Neural cell (in vitro differentiated cells): Measurements from ENCODE around the gene ACOX1. TPM values are rescaled to one million over a fixed set of nuclear protein-coding genes. Genes with fewer than 3 reads are reported as not detected.

Source experiments
- H2AFZ ChIP-seq: fragments of 200-600, 300-800 bp; sonication (generic), shearing (Covaris generic); 2 replicates; pipeline ENCODE4 v1.6.0; 2014; ENCODE audit warnings: low read depth, mild to moderate bottlenecking, antibody characterized with exemption, low read length, moderate library complexity
- H3F3A ChIP-seq: fragments of 200-600 bp; shearing (Covaris generic); 2 replicates; pipeline ENCODE4 v1.6.1; 2016; ENCODE audit warnings: mild to moderate bottlenecking, moderate library complexity, mixed read lengths, antibody characterized with exemption, low read length; ENCODE audit not compliant: insufficient read depth, poor library complexity, severe bottlenecking
- H3K27ac ChIP-seq: fragments of 200-600, 300-800 bp; sonication (generic), shearing (Covaris generic); 2 replicates; pipeline ENCODE4 v1.5.1; 2014; ENCODE audit warnings: mild to moderate bottlenecking, low read length, moderate library complexity
- H3K27me3 ChIP-seq: fragments of 300-800, 200-600 bp; sonication (generic), shearing (Covaris generic); 2 replicates; pipeline ENCODE4 v1.6.0; 2014; ENCODE audit warnings: mild to moderate bottlenecking, low read depth, low read length, moderate library complexity; ENCODE audit not compliant: insufficient read depth
- H3K36me3 ChIP-seq: fragments of 300-800, 200-600 bp; sonication (generic), shearing (Covaris generic); 2 replicates; pipeline ENCODE4 v1.5.1; 2014; ENCODE audit warnings: mild to moderate bottlenecking, antibody characterized with exemption, low read length, moderate library complexity; ENCODE audit not compliant: insufficient read depth
- H3K4me2 ChIP-seq: fragments of 300-800, 200-600 bp; sonication (generic), shearing (Covaris generic); 2 replicates; pipeline ENCODE4 v1.6.0; 2014; ENCODE audit warnings: mild to moderate bottlenecking, low read length
- H3K4me3 ChIP-seq: fragments of 300-800, 200-600 bp; sonication (generic), shearing (Covaris generic); 2 replicates; pipeline ENCODE4 v1.5.1; 2014; ENCODE audit warnings: mild to moderate bottlenecking, low read length, moderate library complexity
- H3K79me2 ChIP-seq: fragments of 200-600 bp; shearing (Covaris generic); replicated peaks from 2 replicates; pipeline ENCODE4 v1.6.0; 2014; ENCODE audit warnings: mild to moderate bottlenecking, low read length, moderate library complexity; ENCODE audit not compliant: insufficient read depth
- H3K9ac ChIP-seq: fragments of 300-800, 200-600 bp; sonication (generic), shearing (Covaris generic); 2 replicates; pipeline ENCODE4 v1.6.1; 2016; ENCODE audit warnings: mild to moderate bottlenecking, low read length, mixed read lengths
- H3K9me2 ChIP-seq: fragments of 200-600 bp; shearing (Covaris generic); 2 replicates; pipeline ENCODE4 v1.6.1; 2016; ENCODE audit warnings: mild to moderate bottlenecking, low read length, mixed read lengths; ENCODE audit not compliant: insufficient read depth
- H3K9me3 ChIP-seq: fragments of 200-600, 300-800 bp; sonication (generic), shearing (Covaris generic); 2 replicates; pipeline ENCODE4 v1.6.1; 2016; ENCODE audit warnings: mild to moderate bottlenecking, mixed run types, low read length, moderate library complexity, mixed read lengths
- H4K20me1 ChIP-seq: fragments of 200-600 bp; shearing (Covaris generic); 2 replicates; pipeline ENCODE4 v1.6.1; 2016; ENCODE audit warnings: mild to moderate bottlenecking, mixed run types; ENCODE audit not compliant: insufficient read depth
- CTCF ChIP-seq: fragments of 450-650 bp; IDR thresholded peaks from 2 replicates; pipeline ENCODE4 v1.5.1; 2014; ENCODE audit warnings: antibody characterized with exemption, mild to moderate bottlenecking, moderate library complexity; ENCODE audit not compliant: poor library complexity, severe bottlenecking
- EP300 ChIP-seq: fragments of 450-650 bp; conservative IDR thresholded peaks from 2 replicates; pipeline ENCODE4 v1.6.1; 2014; ENCODE audit warnings: antibody characterized with exemption, mild to moderate bottlenecking, moderate library complexity; ENCODE audit not compliant: poor library complexity, severe bottlenecking
- EZH2 ChIP-seq: fragments of 200-600, 300-800 bp; shearing (Covaris generic), sonication (generic); IDR thresholded peaks from 2 replicates; pipeline ENCODE4 v1.6.1; 2014; ENCODE audit warnings: antibody characterized with exemption, low read length, borderline replicate concordance, mild to moderate bottlenecking; ENCODE audit not compliant: insufficient read depth, poor library complexity, severe bottlenecking
- MXI1 ChIP-seq: fragments of 450-650 bp; conservative IDR thresholded peaks from 2 replicates; pipeline ENCODE4 v1.6.1; 2014; ENCODE audit warnings: antibody characterized with exemption, mild to moderate bottlenecking; ENCODE audit not compliant: poor library complexity, severe bottlenecking
- POLR2AphosphoS5 ChIP-seq: IDR thresholded peaks from 2 replicates; pipeline ENCODE4 v1.6.1; 2012
- RAD21 ChIP-seq: fragments of 450-650 bp; conservative IDR thresholded peaks from 2 replicates; pipeline ENCODE4 v1.6.1; 2014; ENCODE audit warnings: antibody characterized with exemption, mild to moderate bottlenecking, moderate library complexity
- REST ChIP-seq: IDR thresholded peaks from 2 replicates; pipeline ENCODE4 v1.6.1; 2012; ENCODE audit warnings: borderline replicate concordance
- SMC3 ChIP-seq: fragments of 450-650 bp; conservative IDR thresholded peaks from 2 replicates; pipeline ENCODE4 v1.6.1; 2014; ENCODE audit warnings: antibody characterized with exemption, mild to moderate bottlenecking, moderate library complexity; ENCODE audit not compliant: poor library complexity
- TAF1 ChIP-seq: IDR thresholded peaks from 2 replicates; pipeline ENCODE4 v1.6.1; 2012; ENCODE audit warnings: low read depth
- polyA plus RNA-seq: library from polyadenylated mRNA; depleted of rRNA; stranded (reverse); fragments of >200 nt; gene quantifications from 2 replicates; pipeline ENCODE4 v1.2.3, GENCODE V29; 2014

The ACOX1 gene
- polyA plus RNA-seq, 1 donor from 2014 or later = 31.2 TPM

GRCh38 chr17:75950855-75951554 is 28.0 kb downstream of the ACOX1 start:
- Histone ChIP-seq H3K4me2 (no peak overlapping the region), H4K20me1 (no peaks in the 10 kb centered on the region), H3K27me3 (no peaks in the 10 kb centered on the region), H3K36me3 (peaks cover 19% of the 10 kb centered on the region), H3K9ac (no peak overlapping the region), H3K27ac (no peak overlapping the region), H3K79me2 (no peaks in the 10 kb centered on the region), H3K9me2 (no peaks in the 10 kb centered on the region), H3K9me3 (no peaks in the 10 kb centered on the region), H3K4me3 (no peak overlapping the region), H3F3A (no peaks in the 10 kb centered on the region), H2AFZ (no peak overlapping the region)
- TF ChIP-seq EZH2 = no peak
- TF ChIP-seq RAD21 = no peak
- TF ChIP-seq TAF1 = no peak
- no peak for TF ChIP-seq EP300
- TF ChIP-seq POLR2AphosphoS5 = no peak
- TF ChIP-seq REST = no peak
- TF ChIP-seq SMC3 = no peak
- no peak for TF ChIP-seq CTCF
- no peak for TF ChIP-seq MXI1

- H3K27ac ChIP-seq = no peak overlapping the region
- TF ChIP-seq EP300 (no peak), MXI1 (no peak), REST (no peak), CTCF (no peak), POLR2AphosphoS5 (no peak), TAF1 (no peak), EZH2 (no peak), RAD21 (no peak), SMC3 (no peak)
- no peaks in the 10 kb centered on the region for H4K20me1 ChIP-seq
- no peaks in the 10 kb centered on the region for H3F3A ChIP-seq
- H3K4me3 ChIP-seq = no peak overlapping the region
- no peaks in the 10 kb centered on the region for H3K9me3 ChIP-seq
- peaks cover 20% of the 10 kb centered on the region for H3K36me3 ChIP-seq
- H3K9me2 ChIP-seq = no peaks in the 10 kb centered on the region
- no peaks in the 10 kb centered on the region for H3K27me3 ChIP-seq
- H3K79me2 ChIP-seq = no peaks in the 10 kb centered on the region
- no peak overlapping the region for H3K9ac ChIP-seq
- H3K4me2 ChIP-seq = no peak overlapping the region
- no peak overlapping the region for H2AFZ ChIP-seq
Observed at GRCh38 chr17:75950421-75950820, 28.5 kb downstream of the ACOX1 start.
